ENCODE results near the gene CHD3. TPM values are rescaled to one million over a fixed set of nuclear protein-coding genes. Genes with fewer than 3 reads are reported as not detected.

Gene CHD3
- total RNA-seq, 6 donors from 2014 or later = 68.1 to 183 (median 91.3) TPM

DNA sequence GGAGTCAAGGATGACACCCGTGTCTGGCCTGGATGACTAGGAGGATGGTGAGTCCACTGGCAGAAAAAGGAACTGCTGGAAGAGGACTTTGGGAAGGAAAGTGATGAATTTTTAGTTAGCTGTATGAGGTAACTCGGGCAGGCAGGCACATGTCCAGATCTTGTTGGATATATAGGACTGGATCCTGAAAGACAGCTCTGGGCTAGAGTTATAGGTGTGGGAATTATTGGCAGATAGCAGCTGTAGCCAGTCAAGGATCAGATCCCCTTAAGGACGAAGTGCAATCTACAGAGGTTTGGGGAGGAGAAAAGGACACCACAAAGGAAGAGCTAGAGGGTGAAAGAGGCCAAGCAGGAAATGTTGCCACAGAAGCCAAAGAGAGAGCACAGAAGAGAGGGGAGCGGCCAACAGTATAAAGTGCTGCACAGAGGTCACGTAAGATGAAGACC, 20.7 kb upstream of the CHD3 start:
- Histone ChIP-seq H3K36me3 (no peaks in the 10 kb centered on the region), H3K4me1 (peaks cover 0 to 15% (median 9%) of the 10 kb centered on the region in 4 donors), H3K4me3 (no peak overlapping the region), H3K9me3 (no peaks in the 10 kb centered on the region), H3K27ac (peak overlapping the region in 1 of 4 donors; percentile 37), H3K27me3 (no peaks in the 10 kb centered on the region)
- TF ChIP-seq POLR2A (IDR thresholded peaks at IDR 0.05) (no peak), EP300 (IDR thresholded peaks at IDR 0.05) (no peak), POLR2AphosphoS5 (IDR thresholded peaks at IDR 0.05) (no peak)
- TF ChIP-seq, protein P1, sequence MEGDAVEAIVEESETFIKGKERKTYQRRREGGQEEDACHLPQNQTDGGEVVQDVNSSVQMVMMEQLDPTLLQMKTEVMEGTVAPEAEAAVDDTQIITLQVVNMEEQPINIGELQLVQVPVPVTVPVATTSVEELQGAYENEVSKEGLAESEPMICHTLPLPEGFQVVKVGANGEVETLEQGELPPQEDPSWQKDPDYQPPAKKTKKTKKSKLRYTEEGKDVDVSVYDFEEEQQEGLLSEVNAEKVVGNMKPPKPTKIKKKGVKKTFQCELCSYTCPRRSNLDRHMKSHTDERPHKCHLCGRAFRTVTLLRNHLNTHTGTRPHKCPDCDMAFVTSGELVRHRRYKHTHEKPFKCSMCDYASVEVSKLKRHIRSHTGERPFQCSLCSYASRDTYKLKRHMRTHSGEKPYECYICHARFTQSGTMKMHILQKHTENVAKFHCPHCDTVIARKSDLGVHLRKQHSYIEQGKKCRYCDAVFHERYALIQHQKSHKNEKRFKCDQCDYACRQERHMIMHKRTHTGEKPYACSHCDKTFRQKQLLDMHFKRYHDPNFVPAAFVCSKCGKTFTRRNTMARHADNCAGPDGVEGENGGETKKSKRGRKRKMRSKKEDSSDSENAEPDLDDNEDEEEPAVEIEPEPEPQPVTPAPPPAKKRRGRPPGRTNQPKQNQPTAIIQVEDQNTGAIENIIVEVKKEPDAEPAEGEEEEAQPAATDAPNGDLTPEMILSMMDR (IDR thresholded peaks at IDR 0.05) = no peak
- no peak for ATAC-seq (ENCODE audit: low FRiP score in 2 of 2)
- 59 to 70% methylated on average over 5 of the region's 5 CpGs for WGBS, 2 donors
- no peak for DNase-seq

DNA sequence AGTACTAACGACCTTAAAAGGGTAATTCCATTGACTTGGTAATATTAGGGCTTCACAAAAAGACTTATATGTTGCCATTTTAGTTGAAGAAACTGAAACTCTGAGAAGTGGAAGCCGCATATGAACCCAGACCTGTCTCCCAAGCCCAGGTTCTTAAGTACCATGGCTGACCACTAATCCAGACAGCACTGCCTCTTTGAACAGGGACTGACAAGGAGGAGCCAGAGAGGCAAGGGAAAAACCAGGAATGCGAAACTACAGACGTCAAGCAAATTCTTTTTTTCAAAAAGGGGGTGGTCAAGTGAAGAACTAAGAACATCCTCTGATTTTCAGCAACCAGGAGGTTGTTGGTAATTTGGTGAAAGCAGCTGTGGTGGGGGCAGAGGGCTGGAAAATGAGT, 15.5 kb upstream of the CHD3 start:
- no peak overlapping the region for H3K27ac ChIP-seq
- H3K9me3 ChIP-seq = no peaks in the 10 kb centered on the region
- H3K4me1 ChIP-seq = peaks cover 0 to 5% (median 2%) of the 10 kb centered on the region in 4 donors
- H3K36me3 ChIP-seq = peaks cover 0 to 5% (median 0%) of the 10 kb centered on the region in 4 donors
- WGBS, 2 donors = 44 to 70% methylated on average over 4 of the region's 4 CpGs
- no peaks in the 10 kb centered on the region for H3K27me3 ChIP-seq
- DNase-seq (no peak), ATAC-seq (ENCODE audit: low FRiP score in 2 of 2) (no peak)
- TF ChIP-seq POLR2A (IDR thresholded peaks at IDR 0.05) (no peak), EP300 (IDR thresholded peaks at IDR 0.05) (no peak), POLR2AphosphoS5 (IDR thresholded peaks at IDR 0.05) (no peak)
- TF ChIP-seq, protein P1 (IDR thresholded peaks at IDR 0.05) = no peak
- no peak overlapping the region for H3K4me3 ChIP-seq

DNA sequence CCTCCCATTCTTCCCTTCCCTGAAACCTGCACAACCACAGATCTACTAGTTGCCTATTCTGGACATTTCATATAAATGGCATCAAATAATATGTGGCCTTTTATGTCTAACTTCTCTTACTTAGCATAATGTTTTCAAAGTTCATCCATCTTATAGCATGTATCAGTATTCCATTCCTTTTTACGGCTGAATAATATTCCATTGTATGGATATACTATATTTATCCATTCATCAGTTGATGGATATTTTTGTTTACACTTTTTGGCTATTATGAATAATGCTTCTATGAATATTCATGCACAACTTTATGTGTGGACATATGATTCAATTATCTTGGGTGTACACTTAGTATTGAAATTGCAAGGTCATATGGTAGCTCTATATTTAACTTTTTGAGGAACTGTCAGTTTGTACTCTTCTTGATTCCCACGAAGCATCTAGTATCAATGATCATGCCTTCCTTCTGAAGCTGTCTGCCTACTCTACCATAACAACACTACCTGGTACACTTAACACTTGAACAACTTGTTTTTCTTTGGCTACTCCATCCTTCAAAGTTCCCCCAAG, 12.7 kb upstream of the CHD3 start:
- DNase-seq (no peak), ATAC-seq (ENCODE audit: low FRiP score in 2 of 2) (no peak)
- Histone ChIP-seq H3K27me3 (no peaks in the 10 kb centered on the region), H3K4me3 (no peak overlapping the region), H3K36me3 (peaks cover 0 to 14% (median 2%) of the 10 kb centered on the region in 4 donors), H3K9me3 (no peaks in the 10 kb centered on the region), H3K27ac (no peak overlapping the region), H3K4me1 (peaks cover 0 to 9% (median 3%) of the 10 kb centered on the region in 4 donors)
- 72 to 78% methylated on average over 2 of the region's 2 CpGs for WGBS, 2 donors
- TF ChIP-seq EP300 (IDR thresholded peaks at IDR 0.05) (no peak), POLR2A (IDR thresholded peaks at IDR 0.05) (no peak), POLR2AphosphoS5 (IDR thresholded peaks at IDR 0.05) (no peak)

DNA sequence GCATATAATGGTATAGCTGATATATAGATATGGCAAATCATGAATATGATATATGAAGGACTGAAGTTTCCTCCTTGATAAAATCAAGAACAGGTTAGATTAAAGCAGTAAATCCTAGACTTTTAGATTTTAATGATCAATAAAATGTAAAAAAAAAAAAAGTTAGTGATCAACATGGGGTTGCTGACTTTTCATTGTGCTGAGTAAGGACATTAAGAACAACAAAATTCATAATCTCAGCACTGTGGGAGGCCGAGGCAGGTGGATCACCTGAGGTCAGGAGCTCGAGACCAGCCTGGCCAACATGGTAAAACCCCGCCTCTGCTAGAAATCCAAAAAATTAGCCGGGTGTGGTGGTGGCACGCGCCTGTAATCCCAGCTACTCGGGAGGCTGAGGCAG, 10.4 kb upstream of the CHD3 start:
- Histone ChIP-seq H3K4me3 (no peak overlapping the region), H3K9me3 (no peaks in the 10 kb centered on the region), H3K27me3 (no peaks in the 10 kb centered on the region), H3K36me3 (peaks cover 0 to 24% (median 2%) of the 10 kb centered on the region in 4 donors), H3K4me1 (peaks cover 11 to 20% (median 15%) of the 10 kb centered on the region in 4 donors), H3K27ac (no peak overlapping the region)
- TF ChIP-seq, protein P1 (IDR thresholded peaks at IDR 0.05) = no peak
- TF ChIP-seq POLR2AphosphoS5 (IDR thresholded peaks at IDR 0.05) = no peak
- no peak for TF ChIP-seq POLR2A (IDR thresholded peaks at IDR 0.05)
- DNase-seq = no peak
- ATAC-seq (ENCODE audit: low FRiP score in 2 of 2) = no peak
- 93 to 95% methylated on average over 7 of the region's 7 CpGs for WGBS, 2 donors

DNA sequence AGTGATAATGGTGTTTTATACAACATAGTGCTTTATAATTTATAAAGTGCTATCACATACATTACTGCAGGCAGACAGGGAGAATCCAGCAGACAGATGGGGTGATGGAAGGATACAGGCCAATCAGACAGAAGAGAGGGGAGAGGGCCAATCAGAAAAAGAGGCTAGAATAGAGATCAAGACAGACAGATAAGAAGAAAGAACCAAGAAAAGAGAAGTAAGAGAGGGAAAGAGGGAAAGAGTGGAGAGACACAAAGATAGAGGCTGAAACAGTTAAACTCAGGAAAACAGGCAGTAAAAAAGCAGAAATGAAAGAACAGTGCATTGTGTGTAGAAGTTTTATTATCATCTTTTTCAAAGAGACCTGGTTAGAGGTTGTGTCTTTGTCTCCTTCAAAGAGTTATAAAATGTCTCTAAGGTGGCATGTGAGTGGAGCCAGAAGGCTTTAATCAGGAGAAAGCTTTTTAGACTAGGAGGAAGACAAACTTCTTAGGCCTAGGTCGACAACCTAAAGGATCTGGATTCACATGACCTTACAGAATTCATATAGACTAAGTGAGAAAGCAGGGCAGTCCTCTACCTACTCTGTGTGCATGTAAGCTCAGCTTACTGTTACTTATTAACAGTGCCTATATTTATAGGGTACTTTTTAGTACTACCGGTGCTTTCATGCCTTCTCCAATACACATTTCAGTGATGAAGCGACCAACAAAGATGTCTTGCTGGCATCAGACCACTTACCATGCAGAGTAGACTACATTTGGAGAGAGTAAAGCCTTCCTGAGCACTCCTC, 8.3 kb upstream of the CHD3 start:
- no peak overlapping the region for H3K27ac ChIP-seq
- H3K4me1 ChIP-seq = peaks cover 11 to 21% (median 19%) of the 10 kb centered on the region in 4 donors
- H3K4me3 ChIP-seq = no peak overlapping the region
- TF ChIP-seq, protein P1 (IDR thresholded peaks at IDR 0.05) = no peak
- TF ChIP-seq EP300 (IDR thresholded peaks at IDR 0.05) = no peak
- TF ChIP-seq POLR2A (IDR thresholded peaks at IDR 0.05) = no peak
- no peak for TF ChIP-seq POLR2AphosphoS5 (IDR thresholded peaks at IDR 0.05)
- no peak for ATAC-seq (ENCODE audit: low FRiP score in 2 of 2)
- H3K9me3 ChIP-seq = no peaks in the 10 kb centered on the region
- no peak for DNase-seq
- 67 to 77% methylated on average over 3 of the region's 3 CpGs for WGBS, 2 donors
- no peaks in the 10 kb centered on the region for H3K27me3 ChIP-seq
- peaks cover 0 to 20% (median 2%) of the 10 kb centered on the region in 4 donors for H3K36me3 ChIP-seq
